HK-2 (cell line): Measurements from ENCODE around the gene MAP3K14.

Experiments used
- DNase-seq: peaks from one replicate; pipeline ENCODE4 v3.0.0-alpha.2; 2018; ENCODE audit not compliant: unreplicated experiment

Gene MAP3K14

GRCh38 chr17:45223539-45224528 lies 93.0 kb downstream of the MAP3K14 start:
- no peak for DNase-seq

- no peak for DNase-seq
Measured at GRCh38 chr17:45222996-45223538, 93.8 kb downstream of the MAP3K14 start.

GRCh38 chr17:45222289-45222995 lies 94.4 kb downstream of the MAP3K14 start:
- DNase-seq, result no peak

GRCh38 chr17:45222014-45222288 lies 94.9 kb downstream of the MAP3K14 start:
- DNase-seq, result no peak

- no peak for DNase-seq
Measured at GRCh38 chr17:45221081-45222013, 95.5 kb downstream of the MAP3K14 start, which contains the start of gene FMNL1. FMNL1 (plus strand) TSS chr17:45221885; CDS start chr17:45222125, 240 bp downstream.

GRCh38 chr17:45220079-45220478 lies 96.7 kb downstream of the MAP3K14 start:
- DNase-seq, result no peak

GRCh38 chr17:45218895-45219661 lies 97.7 kb downstream of the MAP3K14 start:
- DNase-seq, result peak; percentile 86
